Measurements from ENCODE around the gene CDH8. TPM values are rescaled to one million over a fixed set of nuclear protein-coding genes. Genes with fewer than 3 reads are reported as not detected.

CDH8 gene
- total RNA-seq, 4 donors from 2014 or later: 0.13 to 0.57 (median 0.24) TPM

- intact Hi-C loops (cut with DNase I; ENCODE audit: low total_unique reads): no loop called here
- no peak for DNase-seq (ENCODE audit: low spot score in 2 of 2)
- H3K4me3 ChIP-seq (ENCODE audit: low read depth, poor library complexity, severe bottlenecking): no peak overlapping the region
- WGBS, 2 donors: 54 to 60% methylated on average over 3 of the region's 3 CpGs
- TF ChIP-seq, protein P1, sequence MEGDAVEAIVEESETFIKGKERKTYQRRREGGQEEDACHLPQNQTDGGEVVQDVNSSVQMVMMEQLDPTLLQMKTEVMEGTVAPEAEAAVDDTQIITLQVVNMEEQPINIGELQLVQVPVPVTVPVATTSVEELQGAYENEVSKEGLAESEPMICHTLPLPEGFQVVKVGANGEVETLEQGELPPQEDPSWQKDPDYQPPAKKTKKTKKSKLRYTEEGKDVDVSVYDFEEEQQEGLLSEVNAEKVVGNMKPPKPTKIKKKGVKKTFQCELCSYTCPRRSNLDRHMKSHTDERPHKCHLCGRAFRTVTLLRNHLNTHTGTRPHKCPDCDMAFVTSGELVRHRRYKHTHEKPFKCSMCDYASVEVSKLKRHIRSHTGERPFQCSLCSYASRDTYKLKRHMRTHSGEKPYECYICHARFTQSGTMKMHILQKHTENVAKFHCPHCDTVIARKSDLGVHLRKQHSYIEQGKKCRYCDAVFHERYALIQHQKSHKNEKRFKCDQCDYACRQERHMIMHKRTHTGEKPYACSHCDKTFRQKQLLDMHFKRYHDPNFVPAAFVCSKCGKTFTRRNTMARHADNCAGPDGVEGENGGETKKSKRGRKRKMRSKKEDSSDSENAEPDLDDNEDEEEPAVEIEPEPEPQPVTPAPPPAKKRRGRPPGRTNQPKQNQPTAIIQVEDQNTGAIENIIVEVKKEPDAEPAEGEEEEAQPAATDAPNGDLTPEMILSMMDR (IDR thresholded peaks at IDR 0.05): no peak
- no peak for TF ChIP-seq POLR2A (IDR thresholded peaks at IDR 0.05)
Measured at GRCh38 chr16:61836804-61837393, 199.3 kb downstream of the CDH8 start.

DNA sequence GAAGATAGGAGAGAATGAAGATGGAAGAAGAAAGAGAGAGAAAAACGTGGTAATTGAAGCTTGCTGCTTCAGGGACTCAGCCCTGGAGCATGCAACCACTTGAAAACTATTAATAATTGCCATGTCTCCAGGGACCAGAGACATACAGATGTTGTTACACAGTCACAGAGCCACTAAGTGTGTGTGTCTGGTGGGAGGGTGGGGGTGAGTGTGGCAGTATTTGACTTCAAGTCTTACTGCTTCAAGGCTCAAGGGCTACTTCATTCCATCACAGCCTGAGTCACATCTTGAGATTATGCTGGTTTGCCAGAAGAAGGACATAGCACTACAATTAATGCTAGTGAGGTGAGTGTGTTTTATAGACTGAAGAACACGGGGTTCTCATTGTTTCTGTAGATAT lies 202.2 kb downstream of the CDH8 start:
- DNase-seq (ENCODE audit: low spot score in 2 of 2): no peak
- TF ChIP-seq, protein P1 (IDR thresholded peaks at IDR 0.05): no peak
- no peak for TF ChIP-seq POLR2A (IDR thresholded peaks at IDR 0.05)
- WGBS, 2 donors: 42 to 55% methylated on average over 2 of the region's 2 CpGs
- H3K4me3 ChIP-seq (ENCODE audit: low read depth, poor library complexity, severe bottlenecking): no peak overlapping the region
- intact Hi-C loops (cut with DNase I; ENCODE audit: low total_unique reads): no loop called here

DNA sequence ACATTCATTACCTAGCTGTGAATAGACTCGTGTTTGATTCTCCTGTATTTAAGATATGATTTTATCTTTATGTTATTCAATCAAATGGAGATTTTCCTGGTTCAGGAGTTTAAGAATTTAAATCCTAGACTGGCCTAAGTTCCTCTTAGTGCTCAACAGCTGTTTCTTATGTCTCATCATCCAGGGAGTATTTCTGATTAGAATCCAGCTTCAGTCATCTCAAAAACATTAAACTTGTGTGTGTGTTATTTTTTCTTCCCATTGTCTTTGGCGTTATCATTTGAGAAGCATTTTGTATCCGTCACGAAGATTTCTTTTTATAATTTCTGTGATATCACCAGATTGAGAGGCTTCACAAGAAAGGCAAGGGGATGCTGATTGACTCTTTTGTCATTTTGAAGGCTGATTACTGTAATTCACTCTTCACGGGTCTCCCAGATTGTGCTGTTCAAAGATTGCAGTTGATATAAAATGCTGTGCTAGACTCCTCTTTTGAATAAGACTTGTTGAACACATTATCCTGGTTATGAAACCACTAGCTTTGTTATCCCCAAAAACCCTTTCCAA lies 204.8 kb downstream of the CDH8 start:
- DNase-seq (ENCODE audit: low spot score in 2 of 2): no peak
- WGBS, 2 donors: 68 to 76% methylated on average over 5 of the region's 5 CpGs
- no peak overlapping the region for H3K4me3 ChIP-seq (ENCODE audit: low read depth, poor library complexity, severe bottlenecking)
- intact Hi-C loops (cut with DNase I; ENCODE audit: low total_unique reads): no loop called here
- TF ChIP-seq POLR2A (IDR thresholded peaks at IDR 0.05): no peak
- TF ChIP-seq, protein P1 (IDR thresholded peaks at IDR 0.05): no peak

GRCh38 chr16:61829631-61830030 lies 206.6 kb downstream of the CDH8 start:
- H3K4me3 ChIP-seq (ENCODE audit: low read depth, poor library complexity, severe bottlenecking): no peak overlapping the region
- DNase-seq (ENCODE audit: low spot score in 2 of 2): no peak
- no peak for TF ChIP-seq POLR2A (IDR thresholded peaks at IDR 0.05)
- TF ChIP-seq, protein P1 (IDR thresholded peaks at IDR 0.05): no peak
- WGBS, 2 donors: 16 to 25% methylated on average over 2 of the region's 2 CpGs
- intact Hi-C loops (cut with DNase I; ENCODE audit: low total_unique reads): no loop called here

- intact Hi-C loops (cut with DNase I; ENCODE audit: low total_unique reads): no loop called here
- no peak overlapping the region for H3K4me3 ChIP-seq (ENCODE audit: low read depth, poor library complexity, severe bottlenecking)
- no peak for TF ChIP-seq POLR2A (IDR thresholded peaks at IDR 0.05)
- TF ChIP-seq, protein P1 (IDR thresholded peaks at IDR 0.05): no peak
- DNase-seq (ENCODE audit: low spot score in 2 of 2): no peak
- WGBS, 2 donors: 83 to 85% methylated on average over 1 of the region's 1 CpG
Measured at GRCh38 chr16:61823326-61823725, 212.9 kb downstream of the CDH8 start.

- TF ChIP-seq, protein P1 (IDR thresholded peaks at IDR 0.05): no peak
- no peak for TF ChIP-seq POLR2A (IDR thresholded peaks at IDR 0.05)
- no peak for DNase-seq (ENCODE audit: low spot score in 2 of 2)
- intact Hi-C loops (cut with DNase I; ENCODE audit: low total_unique reads): no loop called here
- 89 to 93% methylated on average over 2 of the region's 2 CpGs for WGBS, 2 donors
- no peak overlapping the region for H3K4me3 ChIP-seq (ENCODE audit: low read depth, poor library complexity, severe bottlenecking)
Measured at GRCh38 chr16:61820820-61821219, 215.4 kb downstream of the CDH8 start.
